ENCODE measurements around the gene ITPK1.

ITPK1 gene

GRCh38 chr14:93027810-93028723 is 87.7 kb downstream of the ITPK1 start:
- DNase-seq (ENCODE audit: low spot score) = no peak

- no peak for DNase-seq (ENCODE audit: low spot score)
Observed at GRCh38 chr14:93026339-93026738, 89.4 kb downstream of the ITPK1 start.

- DNase-seq (ENCODE audit: low spot score) = no peak
Observed at GRCh38 chr14:93025055-93025454, 90.7 kb downstream of the ITPK1 start.

- no peak for DNase-seq (ENCODE audit: low spot score)
Observed at GRCh38 chr14:93024493-93024892, 91.2 kb downstream of the ITPK1 start.

GRCh38 chr14:93023802-93024434 is 91.8 kb downstream of the ITPK1 start:
- no peak for DNase-seq (ENCODE audit: low spot score)

GRCh38 chr14:93023039-93023438 is 92.7 kb downstream of the ITPK1 start:
- DNase-seq (ENCODE audit: low spot score) = no peak

- no peak for DNase-seq (ENCODE audit: low spot score)
Observed at GRCh38 chr14:93019970-93020369, 95.8 kb downstream of the ITPK1 start.

- no peak for DNase-seq (ENCODE audit: low spot score)
Observed at GRCh38 chr14:93019367-93019843, 96.3 kb downstream of the ITPK1 start.

- peak; percentile 43 for DNase-seq (ENCODE audit: low spot score)
Observed at GRCh38 chr14:93018366-93018765, 97.4 kb downstream of the ITPK1 start.

- no peak for DNase-seq (ENCODE audit: low spot score)
Observed at GRCh38 chr14:93017898-93018297, 97.8 kb downstream of the ITPK1 start.

- no peak for DNase-seq (ENCODE audit: low spot score)
Observed at GRCh38 chr14:93017301-93017797, 98.4 kb downstream of the ITPK1 start.

- DNase-seq (ENCODE audit: low spot score) = no peak
Observed at GRCh38 chr14:93016275-93016845, 99.4 kb downstream of the ITPK1 start.

GRCh38 chr14:93015505-93015904 is 100.2 kb downstream of the ITPK1 start:
- no peak for DNase-seq (ENCODE audit: low spot score)

- no peak for DNase-seq (ENCODE audit: low spot score)
Observed at GRCh38 chr14:93015064-93015463, 100.7 kb downstream of the ITPK1 start.

GRCh38 chr14:93014058-93015023 is 101.4 kb downstream of the ITPK1 start:
- DNase-seq (ENCODE audit: low spot score) = no peak

- peak; percentile 70 for DNase-seq (ENCODE audit: low spot score)
Observed at GRCh38 chr14:93012951-93013719, 102.6 kb downstream of the ITPK1 start.

GRCh38 chr14:93012506-93012905 is 103.2 kb downstream of the ITPK1 start:
- DNase-seq (ENCODE audit: low spot score) = no peak

- DNase-seq (ENCODE audit: low spot score) = no peak
Observed at GRCh38 chr14:93011650-93012325, 103.9 kb downstream of the ITPK1 start.

GRCh38 chr14:93011141-93011529 is 104.6 kb downstream of the ITPK1 start:
- no peak for DNase-seq (ENCODE audit: low spot score)

GRCh38 chr14:93010522-93011140 is 105.1 kb downstream of the ITPK1 start:
- DNase-seq (ENCODE audit: low spot score) = no peak
